Muscle layer of duodenum (tissue), 2 donors: ENCODE data around the gene ANTXR1.

Source experiments
- H3K27ac ChIP-seq: one replicate; pipeline ENCODE4 v1.7.0; 2013; ENCODE audit warnings: mild to moderate bottlenecking, low read length
- H3K27me3 ChIP-seq: one replicate; pipeline ENCODE4 v1.7.0; 2013; ENCODE audit warnings: low read depth, mild to moderate bottlenecking, control low read depth, low read length
- H3K36me3 ChIP-seq, 2 donors: one replicate each; pipeline ENCODE4 v1.7.0; 2013; ENCODE audit warnings: low read length in 2 of 2, control low read depth in 1 of 2, mild to moderate bottlenecking in 1 of 2; ENCODE audit not compliant: insufficient read depth in 2 of 2, control insufficient read depth in 1 of 2
- H3K4me1 ChIP-seq, 2 donors: one replicate each; pipeline ENCODE4 v1.7.0; 2013; ENCODE audit warnings: low read length in 2 of 2, mild to moderate bottlenecking in 2 of 2, control low read depth in 1 of 2, moderate library complexity in 1 of 2; ENCODE audit not compliant: insufficient read depth in 2 of 2, control insufficient read depth in 1 of 2
- H3K4me3 ChIP-seq, 2 donors: one replicate each; pipeline ENCODE4 v1.7.0; 2013; ENCODE audit warnings: low read length in 2 of 2, low read depth in 1 of 2, mild to moderate bottlenecking in 1 of 2
- H3K9me3 ChIP-seq, 2 donors: one replicate each; pipeline ENCODE4 v1.7.0; 2013; ENCODE audit warnings: low read length in 2 of 2, control low read depth in 1 of 2, mild to moderate bottlenecking in 1 of 2; ENCODE audit not compliant: control insufficient read depth in 1 of 2
- donor health status: healthy.

ANTXR1 gene

GRCh38 chr2:69298862-69299261, 285.9 kb downstream of the ANTXR1 start:
- peaks cover 0 to 2% of the 10 kb centered on the region in 2 donors for H3K9me3 ChIP-seq
- H3K4me1 ChIP-seq, result no peaks in the 10 kb centered on the region
- H3K27me3 ChIP-seq, result no peaks in the 10 kb centered on the region
- H3K4me3 ChIP-seq, result no peak overlapping the region
- no peak overlapping the region for H3K27ac ChIP-seq
- no peaks in the 10 kb centered on the region for H3K36me3 ChIP-seq
